Measurements from ENCODE around the gene SLC35A4. TPM values are rescaled to one million over a fixed set of nuclear protein-coding genes. Genes with fewer than 3 reads are reported as not detected.
"Not testable (repeated sequence)": the region's sequence is repeated elsewhere in the genome, so short reads cannot be mapped to it uniquely, and the experiment has no call there.

Gene SLC35A4
- total RNA-seq, 1 donor from 2014 or later = 73.1 TPM

- intact Hi-C loops (cut with micrococcal nuclease) = no loop called here
- TF ChIP-seq CTCF (IDR thresholded peaks at IDR 0.05; ENCODE audit: borderline replicate concordance) = no peak
- H3K4me1 ChIP-seq = peaks cover 22% of the 10 kb centered on the region
Measured at GRCh38 chr5:140598836-140599235, 34.2 kb downstream of the SLC35A4 start.

GRCh38 chr5:140600096-140600495 lies 35.5 kb downstream of the SLC35A4 start:
- intact Hi-C loops (cut with micrococcal nuclease) = no loop called here
- TF ChIP-seq CTCF (IDR thresholded peaks at IDR 0.05; ENCODE audit: borderline replicate concordance) = no peak
- H3K36me3 ChIP-seq = no peaks in the 10 kb centered on the region

More at GRCh38 chr5:140598836-140599235, 34.2 kb downstream of the SLC35A4 start:
- H3K4me3 ChIP-seq = no peak overlapping the region
- H3K36me3 ChIP-seq = no peaks in the 10 kb centered on the region
- H3K27ac ChIP-seq (replicated peaks) = no peak overlapping the region
- no peak for DNase-seq
- H3K9me3 ChIP-seq (replicated peaks) = no peaks in the 10 kb centered on the region
- no peaks in the 10 kb centered on the region for H3K27me3 ChIP-seq (ENCODE audit: low read depth)

GRCh38 chr5:140602147-140602546 lies 37.5 kb downstream of the SLC35A4 start:
- H3K36me3 ChIP-seq = no peaks in the 10 kb centered on the region
- no peak overlapping the region for H3K4me3 ChIP-seq
- no peaks in the 10 kb centered on the region for H3K27me3 ChIP-seq (ENCODE audit: low read depth)
- no peaks in the 10 kb centered on the region for H3K4me1 ChIP-seq
- H3K9me3 ChIP-seq (replicated peaks) = no peaks in the 10 kb centered on the region
- intact Hi-C loops (cut with micrococcal nuclease) = no loop called here
- H3K27ac ChIP-seq (replicated peaks) = peak overlapping the region; percentile 38
- DNase-seq = no peak
- no peak for TF ChIP-seq CTCF (IDR thresholded peaks at IDR 0.05; ENCODE audit: borderline replicate concordance)

More at GRCh38 chr5:140600096-140600495, 35.5 kb downstream of the SLC35A4 start:
- Histone ChIP-seq H3K27me3 (ENCODE audit: low read depth) (no peaks in the 10 kb centered on the region), H3K9me3 (replicated peaks) (no peaks in the 10 kb centered on the region), H3K4me1 (peaks cover 17% of the 10 kb centered on the region), H3K4me3 (no peak overlapping the region), H3K27ac (replicated peaks) (no peak overlapping the region)
- no peak for DNase-seq

GRCh38 chr5:140603446-140603698 lies 38.7 kb downstream of the SLC35A4 start:
- intact Hi-C loops (cut with micrococcal nuclease); H3K4me3 ChIP-seq; DNase-seq; H3K27me3 ChIP-seq (ENCODE audit: low read depth); H3K27ac ChIP-seq (replicated peaks); H3K4me1 ChIP-seq; H3K36me3 ChIP-seq; H3K9me3 ChIP-seq (replicated peaks): not testable (repeated sequence)

GRCh38 chr5:140603734-140604133 lies 39.1 kb downstream of the SLC35A4 start:
- TF ChIP-seq CTCF (IDR thresholded peaks at IDR 0.05; ENCODE audit: borderline replicate concordance) = no peak
- H3K27ac ChIP-seq (replicated peaks) = no peak overlapping the region
- intact Hi-C loops (cut with micrococcal nuclease) = no loop called here
- no peak for DNase-seq
- H3K9me3 ChIP-seq (replicated peaks) = no peaks in the 10 kb centered on the region
- peaks cover 1% of the 10 kb centered on the region for H3K4me1 ChIP-seq
- H3K4me3 ChIP-seq = no peak overlapping the region
- H3K27me3 ChIP-seq (ENCODE audit: low read depth) = no peaks in the 10 kb centered on the region
- H3K36me3 ChIP-seq = no peaks in the 10 kb centered on the region

GRCh38 chr5:140605879-140606278 lies 41.3 kb downstream of the SLC35A4 start:
- no peak for DNase-seq
- H3K4me1 ChIP-seq = peaks cover 6% of the 10 kb centered on the region
- no peaks in the 10 kb centered on the region for H3K9me3 ChIP-seq (replicated peaks)
- intact Hi-C loops (cut with micrococcal nuclease) = no loop called here
- TF ChIP-seq CTCF (IDR thresholded peaks at IDR 0.05; ENCODE audit: borderline replicate concordance) = no peak
- no peak overlapping the region for H3K27ac ChIP-seq (replicated peaks)
- no peaks in the 10 kb centered on the region for H3K36me3 ChIP-seq
- no peak overlapping the region for H3K4me3 ChIP-seq
- no peaks in the 10 kb centered on the region for H3K27me3 ChIP-seq (ENCODE audit: low read depth)

All from left ventricle myocardium inferior (tissue), 1 donor.